ENCODE results near the gene ESYT2.

Gene ESYT2

GRCh38 chr7:158760445-158760764, 68.9 kb downstream of the ESYT2 start:
- no peak for DNase-seq

- DNase-seq, result no peak
Observed at GRCh38 chr7:158759749-158760444, 69.4 kb downstream of the ESYT2 start.

- DNase-seq, result no peak
Observed at GRCh38 chr7:158759245-158759614, 70.1 kb downstream of the ESYT2 start.

- no peak for DNase-seq
Observed at GRCh38 chr7:158758586-158759244, 70.6 kb downstream of the ESYT2 start.

GRCh38 chr7:158757404-158757989, 71.8 kb downstream of the ESYT2 start:
- DNase-seq, result no peak

- DNase-seq, result no peak
Observed at GRCh38 chr7:158754746-158755444, 74.4 kb downstream of the ESYT2 start.

GRCh38 chr7:158753900-158754299, 75.4 kb downstream of the ESYT2 start:
- DNase-seq, result no peak

GRCh38 chr7:158751751-158752150, 77.6 kb downstream of the ESYT2 start:
- no peak for DNase-seq

- DNase-seq, result no peak
Observed at GRCh38 chr7:158751199-158751598, 78.1 kb downstream of the ESYT2 start.

GRCh38 chr7:158750702-158751101, 78.6 kb downstream of the ESYT2 start:
- DNase-seq, result no peak

- DNase-seq, result no peak
Observed at GRCh38 chr7:158749396-158749795, 79.9 kb downstream of the ESYT2 start.

- no peak for DNase-seq
Observed at GRCh38 chr7:158748335-158748734, 81.0 kb downstream of the ESYT2 start.

- no peak for DNase-seq
Observed at GRCh38 chr7:158747408-158747807, 81.9 kb downstream of the ESYT2 start.

- DNase-seq, result no peak
Observed at GRCh38 chr7:158746957-158747356, 82.4 kb downstream of the ESYT2 start.

- no peak for DNase-seq
Observed at GRCh38 chr7:158745057-158745715, 84.1 kb downstream of the ESYT2 start.

- DNase-seq, result no peak
Observed at GRCh38 chr7:158744070-158744469, 85.2 kb downstream of the ESYT2 start.

GRCh38 chr7:158743219-158743618, 86.1 kb downstream of the ESYT2 start:
- no peak for DNase-seq

- no peak for DNase-seq
Observed at GRCh38 chr7:158742065-158742821, 87.1 kb downstream of the ESYT2 start.

- no peak for DNase-seq
Observed at GRCh38 chr7:158741294-158741666, 88.0 kb downstream of the ESYT2 start.

- no peak for DNase-seq
Observed at GRCh38 chr7:158740657-158741293, 88.5 kb downstream of the ESYT2 start.

GRCh38 chr7:158740013-158740656, 89.2 kb downstream of the ESYT2 start:
- no peak for DNase-seq

- no peak for DNase-seq
Observed at GRCh38 chr7:158738841-158739240, 90.5 kb downstream of the ESYT2 start.
